AG09309 (cell line): ENCODE data around the gene ARIH1.

ENCODE experiments used
- DNase-seq: peaks from one replicate; pipeline ENCODE4 v3.0.0-alpha.2; 2010; ENCODE audit warnings: low read depth
- H3K4me3 ChIP-seq: 2 replicates; pipeline ENCODE4 v1.5.1; 2011; ENCODE audit warnings: mild to moderate bottlenecking, low read depth, low read length, moderate library complexity; ENCODE audit not compliant: control insufficient read depth
- TF ChIP-seq, protein P1 (sequence below): IDR thresholded peaks from 2 replicates; pipeline ENCODE4 v1.5.1; 2011; ENCODE audit warnings: mild to moderate bottlenecking, low read depth, low read length, inconsistent platforms; ENCODE audit not compliant: insufficient read depth, control insufficient read depth; ENCODE audit errors: missing control alignments

Gene ARIH1

GRCh38 chr15:72585476-72586058 lies 111.4 kb downstream of the ARIH1 start:
- no peak overlapping the region for H3K4me3 ChIP-seq
- TF ChIP-seq, protein P1, sequence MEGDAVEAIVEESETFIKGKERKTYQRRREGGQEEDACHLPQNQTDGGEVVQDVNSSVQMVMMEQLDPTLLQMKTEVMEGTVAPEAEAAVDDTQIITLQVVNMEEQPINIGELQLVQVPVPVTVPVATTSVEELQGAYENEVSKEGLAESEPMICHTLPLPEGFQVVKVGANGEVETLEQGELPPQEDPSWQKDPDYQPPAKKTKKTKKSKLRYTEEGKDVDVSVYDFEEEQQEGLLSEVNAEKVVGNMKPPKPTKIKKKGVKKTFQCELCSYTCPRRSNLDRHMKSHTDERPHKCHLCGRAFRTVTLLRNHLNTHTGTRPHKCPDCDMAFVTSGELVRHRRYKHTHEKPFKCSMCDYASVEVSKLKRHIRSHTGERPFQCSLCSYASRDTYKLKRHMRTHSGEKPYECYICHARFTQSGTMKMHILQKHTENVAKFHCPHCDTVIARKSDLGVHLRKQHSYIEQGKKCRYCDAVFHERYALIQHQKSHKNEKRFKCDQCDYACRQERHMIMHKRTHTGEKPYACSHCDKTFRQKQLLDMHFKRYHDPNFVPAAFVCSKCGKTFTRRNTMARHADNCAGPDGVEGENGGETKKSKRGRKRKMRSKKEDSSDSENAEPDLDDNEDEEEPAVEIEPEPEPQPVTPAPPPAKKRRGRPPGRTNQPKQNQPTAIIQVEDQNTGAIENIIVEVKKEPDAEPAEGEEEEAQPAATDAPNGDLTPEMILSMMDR: peak; percentile 28
- no peak for DNase-seq

DNA sequence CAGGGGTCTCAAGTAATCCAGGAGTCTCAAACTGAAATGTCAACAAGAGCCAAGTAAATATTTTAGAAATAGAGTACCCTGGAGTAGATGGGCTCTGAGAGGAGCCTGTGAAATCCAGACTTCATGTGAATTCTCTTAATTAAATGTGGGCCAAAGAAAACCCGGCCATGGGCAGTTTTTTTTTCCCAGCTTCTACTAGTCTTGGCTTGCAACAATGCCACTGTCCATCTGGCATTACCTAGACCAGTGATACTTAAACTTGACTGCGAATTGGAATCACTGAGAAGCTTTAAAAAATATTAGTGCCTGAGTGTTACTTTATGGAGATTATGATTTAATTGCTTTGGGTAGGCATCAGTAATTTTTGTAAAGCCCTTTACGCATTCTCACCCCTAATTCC lies 114.0 kb downstream of the ARIH1 start:
- no peak overlapping the region for H3K4me3 ChIP-seq
- TF ChIP-seq, protein P1: no peak
- no peak for DNase-seq

- TF ChIP-seq, protein P1: no peak
- no peak for DNase-seq
- no peak overlapping the region for H3K4me3 ChIP-seq
Observed at GRCh38 chr15:72590427-72590826, 116.3 kb downstream of the ARIH1 start.

GRCh38 chr15:72591361-72591760 lies 117.2 kb downstream of the ARIH1 start:
- DNase-seq: peak; percentile 13
- no peak overlapping the region for H3K4me3 ChIP-seq
- TF ChIP-seq, protein P1: no peak

DNA sequence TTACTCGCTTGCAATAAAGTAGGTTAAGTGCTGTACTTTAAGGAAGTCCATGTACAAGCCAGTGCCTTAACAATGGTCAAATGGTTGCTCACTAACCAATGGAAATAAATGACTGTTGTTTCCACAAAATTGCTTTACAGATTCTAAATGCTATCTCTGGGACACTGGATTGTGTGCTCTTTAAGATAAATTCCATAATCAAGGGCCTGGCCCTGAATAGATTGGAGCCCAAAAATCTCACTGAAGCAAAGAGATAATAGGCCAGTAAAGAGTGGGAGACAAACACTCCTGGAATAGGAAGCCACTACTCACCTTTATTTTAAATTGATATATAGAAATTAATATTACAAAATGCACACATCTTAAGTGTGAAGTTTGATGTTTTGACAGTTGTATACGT lies 118.0 kb downstream of the ARIH1 start:
- TF ChIP-seq, protein P1: no peak

DNA sequence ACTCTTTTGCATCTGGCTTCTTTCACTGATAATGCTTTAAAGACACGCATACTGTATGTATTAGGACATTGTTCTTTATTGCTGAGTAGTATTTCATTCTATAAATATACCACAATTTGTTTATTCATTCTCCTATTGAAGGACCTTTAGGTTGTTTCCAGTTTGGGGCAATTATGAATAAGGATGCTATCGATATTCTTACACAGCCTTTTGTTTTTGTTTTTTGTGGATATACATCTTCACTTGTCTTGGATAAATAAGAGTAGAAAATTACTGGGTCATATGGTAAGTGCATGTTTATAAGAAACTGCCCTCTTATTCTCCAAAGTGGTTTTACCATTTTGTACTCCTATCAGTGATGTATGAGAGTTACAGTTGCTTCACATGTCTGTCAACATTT lies 118.5 kb downstream of the ARIH1 start:
- H3K4me3 ChIP-seq: no peak overlapping the region
- no peak for DNase-seq
- TF ChIP-seq, protein P1: no peak

More for the DNA sequence above, 118.0 kb downstream of the ARIH1 start:
- H3K4me3 ChIP-seq: no peak overlapping the region
- no peak for DNase-seq

DNA sequence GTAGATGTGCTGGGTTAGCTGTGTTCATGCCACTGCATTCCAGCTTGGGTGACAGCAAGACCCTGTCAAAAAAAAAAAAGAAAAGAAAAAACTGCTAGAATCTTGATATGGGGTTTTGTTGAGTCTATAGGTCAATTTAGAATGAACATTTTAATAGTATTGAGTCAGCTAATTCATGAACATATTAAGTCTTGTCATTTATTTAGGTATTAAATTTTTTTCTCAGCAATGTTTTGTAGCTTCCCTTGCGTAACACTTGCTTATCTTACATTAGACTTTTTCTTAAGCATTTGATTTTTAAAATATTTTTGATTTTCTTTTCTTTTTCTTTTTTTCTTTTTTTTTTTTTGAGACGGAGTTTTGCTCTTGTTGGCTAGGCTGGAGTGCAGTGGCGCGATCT lies 119.7 kb downstream of the ARIH1 start:
- no peak for DNase-seq
- H3K4me3 ChIP-seq: no peak overlapping the region
- TF ChIP-seq, protein P1: no peak
